ENCODE results near the gene SCP2D1. TPM values are rescaled to one million over a fixed set of nuclear protein-coding genes. Genes with fewer than 3 reads are reported as not detected.

Gene SCP2D1
- total and polyA plus RNA-seq, 2 donors (not counting 3 experiments of a cell fraction or from before 2014, with no cell fraction given) = not detected

- no peaks in the 10 kb centered on the region for H3K9me1 ChIP-seq (replicated peaks; ENCODE audit: control insufficient read depth, extremely low read depth, insufficient read depth, low read length)
- intact Hi-C loops (cut with micrococcal nuclease) (no loop called here), dilution Hi-C loops (cut with MboI; ENCODE audit: extremely low pct_ligation_motif_present, low sequenced_read_pairs) (no loop called here)
- no peak for TF ChIP-seq CTCF (IDR thresholded peaks at IDR 0.05; ENCODE audit: extremely low read depth in 1 of 2, insufficient read depth in 1 of 2, low read depth in 1 of 2, low read length in 2 of 2)
- TF ChIP-seq JUN (IDR thresholded peaks at IDR 0.05; ENCODE audit: borderline replicate concordance, insufficient read depth, insufficient read length, low read depth) = no peak
- no peak for TF ChIP-seq EZH2 (IDR thresholded peaks at IDR 0.05; ENCODE audit: borderline replicate concordance, low read depth, low read length, severe bottlenecking)
- TF ChIP-seq POLR2AphosphoS5 (IDR thresholded peaks at IDR 0.05; ENCODE audit: insufficient read depth, low read depth, low read length) = no peak
- no peak for TF ChIP-seq MYC (IDR thresholded peaks at IDR 0.05; ENCODE audit: low read depth, low read length)
- no peak for TF ChIP-seq FOS (IDR thresholded peaks at IDR 0.05; ENCODE audit: borderline replicate concordance, insufficient read depth, low read length)
- no peaks in the 10 kb centered on the region for H4K20me1 ChIP-seq (replicated peaks; ENCODE audit: control insufficient read depth, extremely low read depth, insufficient read depth, low read length)
- no peaks in the 10 kb centered on the region for H3K36me3 ChIP-seq (ENCODE audit: control insufficient read depth in 2 of 2, extremely low read depth in 1 of 2, insufficient read depth in 2 of 2, low read length in 2 of 2)
- H2AFZ ChIP-seq (ENCODE audit: low read depth, low read length) = no peak overlapping the region
- H3K4me3 ChIP-seq (replicated peaks in 1 of 3; ENCODE audit: insufficient read depth in 1 of 3, low read depth in 1 of 3, low read length in 3 of 3) = no peak overlapping the region
- no TSS peak for BruUV-seq (replicated peaks)
- ChIA-PET POLR2A (no interaction called here), CTCF (interaction anchor here (1.5 kb wide), 1 partner anchor 10 kb away, joined by 5 read pairs; no protein-coding TSS in a partner anchor)
- no peak overlapping the region for H3K27ac ChIP-seq (ENCODE audit: insufficient read depth, low read depth, low read length)
- H3K27me3 ChIP-seq (ENCODE audit: control insufficient read depth in 2 of 2, insufficient read depth in 2 of 2, low read length in 2 of 2) = peaks cover 0 to 2% of the 10 kb centered on the region in 2 experiments
- H3K4me2 ChIP-seq (ENCODE audit: insufficient read depth, low read length) = no peak overlapping the region
- H3K9me3 ChIP-seq (replicated peaks; ENCODE audit: control insufficient read depth, insufficient read depth, low read length) = no peaks in the 10 kb centered on the region
- FAIRE-seq (no peak), DNase-seq (ENCODE audit: low read depth, low spot score) (no peak)
- H3K79me2 ChIP-seq (ENCODE audit: control insufficient read depth, insufficient read depth, low read length) = no peaks in the 10 kb centered on the region
- no peaks in the 10 kb centered on the region for H3K4me1 ChIP-seq (ENCODE audit: control insufficient read depth, extremely low read depth, insufficient read depth, low read length)
- no peak overlapping the region for H3K9ac ChIP-seq (replicated peaks; ENCODE audit: extremely low read depth, insufficient read depth, low read length)
Observed at GRCh38 chr20:18778690-18779392, 34.7 kb upstream of the SCP2D1 start.
